Ishikawa (cell line): ENCODE measurements around the gene AKAP6.

Source experiments
- CEBPB ChIP-seq: IDR thresholded peaks from 2 replicates; pipeline ENCODE4 v1.6.1; 2012
- CREB1 ChIP-seq: IDR thresholded peaks from 2 replicates; pipeline ENCODE4 v1.6.1; 2012; ENCODE audit warnings: low read depth
- EGR1 ChIP-seq: IDR thresholded peaks from 2 replicates; pipeline ENCODE4 v1.6.1; 2012
- EP300 ChIP-seq: IDR thresholded peaks from 2 replicates; pipeline ENCODE4 v1.6.1; 2012; ENCODE audit warnings: borderline replicate concordance
- FOXM1 ChIP-seq: IDR thresholded peaks from 2 replicates; pipeline ENCODE4 v1.6.1; 2012; ENCODE audit warnings: low read depth, borderline replicate concordance
- NFIC ChIP-seq: IDR thresholded peaks from 2 replicates; pipeline ENCODE4 v1.6.1; 2012
- RAD21 ChIP-seq: IDR thresholded peaks from 2 replicates; pipeline ENCODE4 v1.6.1; 2012; ENCODE audit warnings: low read depth
- TAF1 ChIP-seq: IDR thresholded peaks from 2 replicates; pipeline ENCODE4 v1.6.1; 2012; ENCODE audit warnings: low read depth, mild to moderate bottlenecking
- TCF12 ChIP-seq: IDR thresholded peaks from 2 replicates; pipeline ENCODE4 v1.6.1; 2012; ENCODE audit warnings: low read depth
- TEAD4 ChIP-seq: IDR thresholded peaks from 2 replicates; pipeline ENCODE4 v1.6.1; 2012
- YY1 ChIP-seq: IDR thresholded peaks from 2 replicates; pipeline ENCODE4 v1.6.1; 2012; ENCODE audit warnings: low read depth
- ZBTB7A ChIP-seq: IDR thresholded peaks from 2 replicates; pipeline ENCODE4 v1.6.1; 2012; ENCODE audit warnings: low read depth
- TF ChIP-seq, protein P1 (sequence below): IDR thresholded peaks from 2 replicates; pipeline ENCODE4 v1.6.1; 2012
- TF ChIP-seq, protein P2 (sequence below): IDR thresholded peaks from 2 replicates; pipeline ENCODE4 v1.6.1; 2012; ENCODE audit warnings: low read depth, mild to moderate bottlenecking
- TF ChIP-seq, protein P3 (sequence below): IDR thresholded peaks from 2 replicates; pipeline ENCODE4 v1.6.1; 2012

AKAP6 gene

DNA sequence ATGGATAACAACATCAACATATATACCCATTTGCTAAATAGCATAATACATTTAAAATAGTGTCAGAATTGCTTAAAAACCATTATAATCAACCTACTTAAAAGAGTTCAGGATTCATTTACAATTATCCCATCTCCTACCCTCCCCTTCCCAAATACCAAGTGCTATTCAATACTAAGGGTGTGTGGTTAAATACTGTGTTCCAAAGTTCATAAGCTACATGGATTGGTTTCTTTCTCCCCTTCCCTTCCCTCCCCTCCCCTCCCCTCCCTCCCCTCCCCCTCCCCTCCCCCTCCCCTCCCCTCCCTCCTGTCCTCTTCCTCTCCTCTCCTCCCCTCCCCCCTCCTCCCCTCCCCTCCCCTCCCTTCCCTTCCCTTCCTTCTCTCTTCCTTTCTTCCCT, 512.6 kb downstream of the AKAP6 start:
- no peak for TF ChIP-seq EGR1
- TF ChIP-seq FOXM1 = no peak
- TF ChIP-seq EP300 = no peak
- TF ChIP-seq TEAD4 = no peak
- no peak for TF ChIP-seq YY1
- TF ChIP-seq CREB1 = no peak
- TF ChIP-seq TAF1 = no peak
- TF ChIP-seq, protein P1, sequence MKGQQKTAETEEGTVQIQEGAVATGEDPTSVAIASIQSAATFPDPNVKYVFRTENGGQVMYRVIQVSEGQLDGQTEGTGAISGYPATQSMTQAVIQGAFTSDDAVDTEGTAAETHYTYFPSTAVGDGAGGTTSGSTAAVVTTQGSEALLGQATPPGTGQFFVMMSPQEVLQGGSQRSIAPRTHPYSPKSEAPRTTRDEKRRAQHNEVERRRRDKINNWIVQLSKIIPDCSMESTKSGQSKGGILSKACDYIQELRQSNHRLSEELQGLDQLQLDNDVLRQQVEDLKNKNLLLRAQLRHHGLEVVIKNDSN = no peak
- no peak for TF ChIP-seq ZBTB7A
- TF ChIP-seq, protein P2, sequence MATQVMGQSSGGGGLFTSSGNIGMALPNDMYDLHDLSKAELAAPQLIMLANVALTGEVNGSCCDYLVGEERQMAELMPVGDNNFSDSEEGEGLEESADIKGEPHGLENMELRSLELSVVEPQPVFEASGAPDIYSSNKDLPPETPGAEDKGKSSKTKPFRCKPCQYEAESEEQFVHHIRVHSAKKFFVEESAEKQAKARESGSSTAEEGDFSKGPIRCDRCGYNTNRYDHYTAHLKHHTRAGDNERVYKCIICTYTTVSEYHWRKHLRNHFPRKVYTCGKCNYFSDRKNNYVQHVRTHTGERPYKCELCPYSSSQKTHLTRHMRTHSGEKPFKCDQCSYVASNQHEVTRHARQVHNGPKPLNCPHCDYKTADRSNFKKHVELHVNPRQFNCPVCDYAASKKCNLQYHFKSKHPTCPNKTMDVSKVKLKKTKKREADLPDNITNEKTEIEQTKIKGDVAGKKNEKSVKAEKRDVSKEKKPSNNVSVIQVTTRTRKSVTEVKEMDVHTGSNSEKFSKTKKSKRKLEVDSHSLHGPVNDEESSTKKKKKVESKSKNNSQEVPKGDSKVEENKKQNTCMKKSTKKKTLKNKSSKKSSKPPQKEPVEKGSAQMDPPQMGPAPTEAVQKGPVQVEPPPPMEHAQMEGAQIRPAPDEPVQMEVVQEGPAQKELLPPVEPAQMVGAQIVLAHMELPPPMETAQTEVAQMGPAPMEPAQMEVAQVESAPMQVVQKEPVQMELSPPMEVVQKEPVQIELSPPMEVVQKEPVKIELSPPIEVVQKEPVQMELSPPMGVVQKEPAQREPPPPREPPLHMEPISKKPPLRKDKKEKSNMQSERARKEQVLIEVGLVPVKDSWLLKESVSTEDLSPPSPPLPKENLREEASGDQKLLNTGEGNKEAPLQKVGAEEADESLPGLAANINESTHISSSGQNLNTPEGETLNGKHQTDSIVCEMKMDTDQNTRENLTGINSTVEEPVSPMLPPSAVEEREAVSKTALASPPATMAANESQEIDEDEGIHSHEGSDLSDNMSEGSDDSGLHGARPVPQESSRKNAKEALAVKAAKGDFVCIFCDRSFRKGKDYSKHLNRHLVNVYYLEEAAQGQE = no peak
- no peak for TF ChIP-seq RAD21
- TF ChIP-seq, protein P3, sequence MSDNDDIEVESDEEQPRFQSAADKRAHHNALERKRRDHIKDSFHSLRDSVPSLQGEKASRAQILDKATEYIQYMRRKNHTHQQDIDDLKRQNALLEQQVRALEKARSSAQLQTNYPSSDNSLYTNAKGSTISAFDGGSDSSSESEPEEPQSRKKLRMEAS = no peak
- TF ChIP-seq NFIC = no peak
- TF ChIP-seq CEBPB = no peak
- no peak for TF ChIP-seq TCF12

DNA sequence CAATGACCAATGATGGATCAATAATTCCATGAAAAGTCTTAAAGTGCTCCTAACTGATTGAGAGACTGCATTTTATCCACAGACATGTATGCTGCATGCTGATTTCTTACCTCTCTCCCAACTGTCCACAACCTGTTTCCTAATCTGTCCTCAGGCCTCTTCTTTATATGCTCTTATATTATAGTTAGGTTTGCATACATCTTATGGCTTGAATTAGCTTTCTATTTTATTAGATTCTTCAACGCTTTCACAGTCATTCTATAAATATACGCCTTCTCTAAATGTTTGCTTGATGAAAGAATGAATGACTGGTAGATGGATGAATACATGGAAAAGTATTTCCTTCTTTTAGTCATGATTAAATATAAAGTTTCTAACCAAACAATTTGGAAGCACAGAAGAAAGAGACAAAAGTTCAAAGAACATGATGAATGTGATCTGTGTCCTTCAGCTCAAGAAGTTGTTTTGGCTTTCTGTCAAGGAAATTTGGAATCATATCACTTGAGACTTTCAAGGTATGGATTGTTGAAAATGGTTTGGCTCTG, 517.8 kb downstream of the AKAP6 start:
- TF ChIP-seq TCF12 (no peak), ZBTB7A (no peak), NFIC (no peak), TAF1 (no peak), CREB1 (no peak), YY1 (no peak), EP300 (no peak), CEBPB (no peak), TEAD4 (no peak), RAD21 (no peak), FOXM1 (no peak)
- TF ChIP-seq, protein P2 = no peak
- TF ChIP-seq, protein P1 = no peak
- TF ChIP-seq, protein P3 = no peak

DNA sequence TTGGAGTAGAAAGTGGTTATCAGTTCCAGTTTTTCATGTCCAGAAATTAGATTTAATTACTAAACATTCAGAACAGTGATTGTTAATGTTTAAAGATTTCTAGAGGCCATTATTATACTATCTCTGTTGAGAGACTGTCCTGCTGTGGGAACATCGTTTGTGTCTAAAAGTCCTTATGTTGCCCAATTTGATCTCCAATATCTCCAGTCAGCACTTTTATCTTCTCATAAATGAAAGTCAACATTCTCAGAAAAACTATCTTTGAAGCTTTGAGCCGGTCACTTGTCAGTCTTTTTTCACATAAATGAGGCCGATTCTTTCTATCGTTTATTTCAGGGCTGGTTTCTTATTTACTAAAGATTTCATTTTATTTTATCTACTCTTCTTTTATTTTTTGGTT, 518.8 kb downstream of the AKAP6 start:
- TF ChIP-seq, protein P1 = no peak
- TF ChIP-seq TCF12 (no peak), CEBPB (no peak), NFIC (no peak), TEAD4 (no peak), YY1 (no peak), EP300 (no peak), FOXM1 (no peak), RAD21 (no peak), ZBTB7A (no peak), CREB1 (no peak), EGR1 (no peak), TAF1 (no peak)
- TF ChIP-seq, protein P3 = no peak
- TF ChIP-seq, protein P2 = no peak
